DMS79 (cell line): ENCODE measurements around the gene SNTG2.

Source experiments
- DNase-seq: peaks from one replicate; lab custom pipeline; 2025; lab: John Stamatoyannopoulos, UW

SNTG2 gene

DNA sequence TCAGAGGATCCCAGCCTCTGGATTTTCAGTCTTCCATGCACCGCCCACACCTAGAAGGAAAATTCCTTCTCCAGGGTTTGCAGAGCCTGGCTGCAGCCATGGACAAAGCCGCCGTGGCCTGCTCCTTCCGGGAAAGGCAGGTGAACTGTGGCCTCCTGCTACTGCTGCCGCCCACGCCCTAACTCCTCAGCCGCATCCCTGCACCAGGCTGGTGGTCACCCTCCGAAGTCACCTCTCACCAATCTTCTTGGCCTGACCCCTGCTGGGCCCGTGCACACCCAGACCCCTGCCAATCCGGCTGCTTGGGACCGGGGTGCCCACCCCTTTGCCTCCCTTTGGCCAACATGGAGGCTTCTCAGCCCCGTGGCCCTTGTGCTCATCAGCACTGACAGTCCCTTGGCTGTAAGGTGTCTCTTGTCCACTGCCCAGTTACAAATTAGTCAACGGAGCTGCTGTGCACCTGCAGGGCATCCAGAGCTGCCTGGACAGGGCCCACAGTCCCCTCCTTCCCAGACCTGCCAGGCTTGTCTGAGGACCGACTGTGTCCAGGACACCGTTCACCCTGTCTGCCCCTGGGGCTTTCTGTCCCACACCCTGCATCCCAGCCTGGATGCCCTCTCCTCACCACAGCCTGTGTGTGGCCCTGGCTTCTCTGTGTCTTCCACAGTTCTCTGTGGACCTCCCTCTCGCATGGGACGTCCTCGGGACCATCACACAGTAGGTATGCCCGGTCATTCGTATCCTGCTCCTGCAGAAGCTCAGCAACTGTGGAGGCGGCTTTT, 332.6 kb downstream of the SNTG2 start:
- DNase-seq = no peak

- no peak for DNase-seq
Observed at GRCh38 chr2:1283871-1284270, 333.2 kb downstream of the SNTG2 start.

DNA sequence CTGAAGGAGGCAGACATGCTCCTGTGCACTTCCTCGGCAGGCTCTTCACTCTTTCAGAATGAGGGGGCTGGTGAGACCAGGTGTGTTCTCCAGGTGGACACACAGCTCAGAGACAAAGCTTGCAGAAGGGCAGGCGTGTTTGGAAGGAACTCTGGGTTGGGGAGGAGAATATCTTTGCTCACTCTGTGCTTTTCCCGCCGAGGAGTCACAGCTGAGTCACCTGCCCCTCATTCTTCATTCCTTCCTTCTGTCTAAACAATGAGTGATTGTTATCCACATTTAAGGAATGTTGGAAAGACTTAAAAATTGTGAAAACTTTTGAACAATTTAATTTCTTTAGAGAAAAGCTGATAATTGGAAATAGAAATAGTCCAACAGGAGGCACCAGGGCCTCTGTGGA, 336.3 kb downstream of the SNTG2 start:
- DNase-seq = no peak

DNA sequence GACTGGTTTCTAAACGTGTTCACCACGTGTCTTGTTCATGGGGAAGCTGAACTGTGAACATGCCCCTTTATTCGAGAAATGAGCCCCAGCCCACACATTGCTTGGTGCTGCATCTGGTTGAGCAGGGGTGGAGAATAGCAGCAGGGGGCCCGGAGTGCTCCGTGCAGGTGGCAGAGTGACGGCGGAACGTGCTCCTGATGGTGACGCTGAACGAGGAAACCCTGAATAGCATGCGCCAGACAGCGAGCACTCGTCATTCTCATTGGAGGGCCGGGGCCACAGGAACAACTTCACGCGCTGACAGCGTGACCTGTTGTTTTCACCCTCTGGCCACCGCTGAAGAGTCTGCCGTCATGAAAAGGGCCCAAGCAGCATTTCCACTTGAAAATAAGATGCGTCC, 336.8 kb downstream of the SNTG2 start:
- DNase-seq = no peak

DNA sequence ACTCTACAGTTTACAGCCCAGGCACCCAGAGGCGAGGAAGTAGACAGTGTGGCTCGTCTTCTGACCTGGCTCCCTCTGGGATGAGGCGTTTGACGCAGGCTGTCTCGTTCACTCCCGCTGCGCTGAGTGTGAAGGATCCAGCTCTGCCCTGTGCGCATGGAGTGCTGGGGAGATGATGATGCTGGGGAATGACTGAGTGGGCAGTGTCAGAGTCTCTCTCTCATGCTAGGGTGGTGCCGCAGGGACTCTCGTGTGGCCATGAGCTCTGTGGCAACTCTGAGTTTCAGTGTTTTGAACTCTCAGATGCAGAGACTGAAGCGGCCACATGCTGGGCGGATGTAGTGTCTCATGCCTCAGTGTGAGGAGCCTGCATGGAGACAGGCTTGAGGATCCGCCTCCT, 344.3 kb downstream of the SNTG2 start:
- DNase-seq = no peak

DNA sequence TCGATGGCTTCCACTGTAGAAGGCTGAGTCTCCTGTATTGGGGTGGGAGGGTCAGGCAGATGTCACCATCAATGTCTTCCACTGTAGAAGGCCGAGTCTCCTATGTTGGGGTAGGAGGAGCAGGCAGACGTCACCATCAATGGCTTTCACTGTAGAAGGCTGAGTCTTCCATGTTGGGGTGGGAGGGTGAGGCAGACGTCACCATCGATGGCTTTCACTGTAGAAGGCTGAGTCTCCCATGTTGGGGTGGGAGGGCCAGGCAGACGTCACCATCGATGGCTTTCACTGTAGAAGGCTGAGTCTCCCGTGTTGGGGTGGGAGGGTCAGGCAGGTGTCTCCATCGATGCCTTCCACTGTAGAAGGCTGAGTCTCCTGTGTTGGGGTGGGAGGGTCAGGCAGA, 345.1 kb downstream of the SNTG2 start:
- no peak for DNase-seq

DNA sequence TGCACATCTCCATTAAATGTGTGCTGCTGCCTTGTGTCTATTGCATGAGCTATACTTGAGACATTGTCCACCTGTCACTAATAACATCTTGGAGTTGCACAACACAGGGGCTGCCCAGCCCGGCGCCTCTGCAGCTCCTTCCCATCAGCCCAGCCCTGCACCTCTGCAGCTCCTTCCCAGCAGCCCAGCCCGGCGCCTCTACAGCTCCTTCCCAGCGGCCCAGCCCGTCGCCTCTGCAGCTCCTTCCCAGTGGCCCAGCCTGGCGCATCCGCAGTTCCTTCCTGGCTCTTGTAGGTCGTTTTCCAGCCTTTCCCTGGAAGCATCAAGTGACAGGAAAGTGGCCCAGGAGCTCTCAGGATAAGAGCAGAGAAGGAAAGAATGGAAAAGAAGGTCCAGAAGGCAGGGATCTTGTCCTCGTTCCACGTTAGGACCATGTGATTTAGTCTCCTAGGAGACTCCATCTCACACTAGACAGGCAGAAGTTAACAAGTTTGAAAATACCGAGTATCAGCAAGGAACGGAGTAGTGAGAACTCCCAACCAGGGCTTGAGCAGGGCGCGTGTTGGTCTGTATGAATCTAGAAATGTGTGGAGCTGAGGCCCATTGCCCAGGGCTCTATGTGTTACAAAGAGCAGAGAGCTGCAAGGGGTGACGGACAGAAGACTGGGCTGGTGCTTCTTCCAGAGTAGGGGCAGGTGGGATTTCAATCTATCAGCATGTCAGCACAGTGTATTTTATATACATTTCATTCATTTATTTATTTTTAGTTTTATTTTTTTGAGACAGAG, 346.9 kb downstream of the SNTG2 start:
- no peak for DNase-seq

GRCh38 chr2:1299043-1299442, 348.4 kb downstream of the SNTG2 start:
- no peak for DNase-seq

GRCh38 chr2:1300284-1300683, 349.6 kb downstream of the SNTG2 start:
- DNase-seq = no peak

DNA sequence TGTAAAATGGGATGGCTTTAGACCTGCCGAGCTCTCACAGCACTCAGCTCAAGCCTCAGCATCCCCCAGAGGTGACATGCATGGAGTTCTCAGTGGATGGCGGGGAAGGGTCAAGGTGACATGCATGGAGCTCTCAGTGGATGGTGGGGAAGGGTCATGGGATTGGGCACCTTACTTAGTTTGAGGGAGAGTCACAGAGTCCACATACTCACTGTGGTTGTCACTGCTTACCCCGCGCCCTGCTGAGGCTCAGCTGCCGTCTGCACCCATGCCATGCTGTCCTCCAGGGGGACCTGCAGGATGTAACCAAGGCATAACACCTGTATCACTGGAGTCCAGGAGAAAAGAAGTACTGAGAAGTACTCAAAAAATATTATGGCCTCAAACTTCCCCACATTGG, 350.4 kb downstream of the SNTG2 start:
- no peak for DNase-seq

DNA sequence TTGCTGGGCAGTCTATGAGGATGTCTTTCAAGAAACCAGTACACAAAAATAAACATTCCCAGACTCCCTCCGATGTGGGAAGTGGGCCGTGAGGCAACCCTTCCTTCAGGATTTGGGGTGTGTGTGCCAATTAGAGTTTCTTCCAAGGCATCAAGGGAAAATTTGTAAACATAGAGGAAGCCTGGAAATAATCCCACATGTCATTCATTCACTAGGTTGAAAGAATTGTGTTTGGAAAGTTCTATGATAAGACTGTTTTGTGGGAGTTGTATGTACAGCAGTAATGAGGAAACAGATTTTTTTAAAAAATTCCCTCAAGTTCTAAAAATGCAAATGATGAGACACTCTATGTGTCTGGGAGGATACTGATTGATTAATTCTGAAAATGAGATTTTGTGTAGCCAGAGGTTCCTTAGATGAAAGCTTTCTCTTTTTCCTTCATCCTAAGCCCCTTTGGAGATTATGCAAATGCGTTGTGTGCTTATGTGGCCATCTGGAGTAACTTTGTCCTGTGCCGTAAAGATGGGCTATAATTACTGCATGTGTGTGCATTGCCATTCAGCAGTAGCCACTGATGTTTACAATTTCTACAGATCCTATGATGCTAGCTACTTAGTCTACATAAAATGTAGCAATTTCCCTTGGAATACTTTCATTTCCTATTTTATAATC, 354.8 kb downstream of the SNTG2 start:
- no peak for DNase-seq

- DNase-seq = no peak
Observed at GRCh38 chr2:1306014-1306686, 355.5 kb downstream of the SNTG2 start.

DNA sequence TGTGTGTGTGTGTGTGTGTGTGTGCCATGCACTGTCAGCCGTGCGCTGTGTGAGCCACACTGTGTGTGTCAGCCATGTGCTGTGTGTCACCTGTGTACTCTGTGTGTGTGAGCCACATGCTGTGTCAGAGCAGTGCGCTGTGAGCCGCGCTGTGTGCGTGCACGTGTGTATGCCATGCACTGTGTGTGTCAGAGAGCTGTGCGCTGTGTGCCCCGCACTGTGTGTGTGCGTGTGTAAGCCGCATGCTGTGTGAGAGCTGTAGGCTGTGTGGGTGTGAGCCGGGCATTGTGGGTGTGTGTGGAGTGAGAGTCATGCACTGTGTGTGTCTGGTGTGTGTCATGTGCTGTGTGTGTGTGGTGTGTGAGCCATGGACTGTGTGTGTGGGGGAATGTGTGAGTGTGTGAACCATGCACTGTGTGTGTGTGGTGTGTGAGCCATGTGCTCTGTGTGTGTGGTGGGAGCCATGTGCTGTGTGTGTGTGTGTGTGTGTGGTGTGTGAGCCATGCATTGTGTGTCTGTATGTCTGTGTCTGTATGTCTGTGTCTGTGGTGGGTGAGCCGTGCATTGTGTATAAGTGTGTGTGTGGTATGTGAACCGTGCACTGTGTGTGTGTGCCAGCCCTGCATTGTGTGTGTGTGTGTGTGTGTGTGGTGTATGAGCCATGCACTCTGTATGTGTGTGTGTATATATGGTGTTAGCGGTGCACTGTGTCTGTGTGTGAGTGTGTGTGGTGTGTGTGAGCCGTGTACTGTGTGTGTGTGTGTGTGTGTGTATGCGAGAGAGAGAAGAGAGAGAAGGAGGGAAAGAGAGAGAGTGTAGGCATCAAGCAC, 356.3 kb downstream of the SNTG2 start:
- DNase-seq = no peak

DNA sequence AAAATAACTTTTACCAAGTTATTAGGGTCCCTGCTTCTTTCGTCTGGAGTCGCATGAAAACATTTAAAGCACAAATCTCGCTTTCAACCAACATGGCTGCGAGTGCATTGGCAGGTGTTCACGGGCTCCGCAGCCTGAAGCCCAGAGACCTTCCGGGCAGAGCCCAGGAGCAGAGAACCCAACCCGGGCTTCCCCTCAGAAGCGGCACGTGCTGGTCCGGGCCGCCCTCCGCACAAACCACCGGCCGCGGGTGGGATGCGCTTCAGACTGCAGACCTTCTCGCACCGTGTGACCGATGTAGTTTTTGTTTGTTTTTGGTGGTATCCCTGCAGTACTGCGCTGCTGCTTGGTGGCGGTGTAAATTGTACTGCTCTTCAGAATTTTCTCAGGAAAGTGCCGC, 357.0 kb downstream of the SNTG2 start:
- no peak for DNase-seq

- DNase-seq = no peak
Observed at GRCh38 chr2:1308678-1309077, 358.0 kb downstream of the SNTG2 start.

DNA sequence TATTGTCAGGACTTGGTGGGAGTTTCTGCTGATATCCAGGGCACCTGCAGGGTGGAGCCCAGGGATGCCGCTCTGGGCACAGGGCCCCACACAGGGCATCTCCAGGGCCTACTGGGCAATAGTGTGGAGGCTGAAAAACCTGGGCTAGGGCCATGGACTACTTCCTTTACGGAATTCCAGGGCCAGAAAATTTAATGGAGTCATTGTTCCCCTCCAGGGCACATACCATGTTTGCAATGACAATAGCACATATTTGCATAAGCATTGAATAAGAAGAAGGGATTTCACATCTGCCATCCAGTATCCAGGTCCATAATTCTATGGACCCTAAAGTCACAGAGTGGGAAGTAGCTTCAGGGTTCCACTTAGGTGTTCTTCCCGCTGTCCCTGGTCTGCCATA, 358.9 kb downstream of the SNTG2 start:
- DNase-seq = no peak

DNA sequence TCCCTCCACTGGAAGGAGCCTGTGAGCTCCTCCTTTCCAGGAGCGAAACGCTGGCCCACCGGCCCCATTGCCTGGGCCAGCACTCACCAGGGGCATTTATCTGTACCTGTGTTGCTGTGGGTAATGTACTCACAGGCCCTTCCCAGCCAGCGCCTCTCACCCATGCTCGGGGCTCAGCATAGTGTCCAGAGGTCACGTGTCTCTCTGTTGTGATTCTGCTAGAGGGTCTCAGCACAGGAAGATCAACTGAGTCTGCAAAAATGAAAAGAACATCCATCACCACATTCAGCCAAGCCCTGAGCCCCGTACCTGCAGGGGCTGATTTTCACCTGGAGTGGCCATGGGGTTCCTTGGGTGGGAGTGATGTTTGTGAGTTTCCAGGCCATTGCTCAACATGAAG, 359.6 kb downstream of the SNTG2 start:
- DNase-seq = no peak

DNA sequence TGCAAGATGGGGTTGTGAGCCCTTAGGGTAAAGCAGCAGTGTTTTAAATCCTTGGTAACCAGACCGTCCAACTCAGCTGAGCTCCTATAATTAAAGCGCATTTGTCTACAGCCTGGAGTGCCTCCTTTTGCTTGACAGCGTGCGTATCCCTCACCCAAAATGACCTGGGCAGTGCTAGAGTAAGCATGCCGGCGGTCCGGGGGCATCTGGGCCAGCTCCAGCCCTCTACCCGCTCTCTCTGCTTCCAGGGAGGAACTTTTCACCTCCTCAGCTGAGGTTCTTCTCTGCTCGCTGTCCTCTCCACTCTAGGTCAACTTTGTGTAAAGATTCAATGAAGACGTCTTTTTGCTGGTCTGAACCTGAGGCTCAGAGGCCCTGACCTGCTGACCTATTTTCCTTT, 360.2 kb downstream of the SNTG2 start:
- no peak for DNase-seq

- no peak for DNase-seq
Observed at GRCh38 chr2:1313240-1313924, 362.7 kb downstream of the SNTG2 start.

DNA sequence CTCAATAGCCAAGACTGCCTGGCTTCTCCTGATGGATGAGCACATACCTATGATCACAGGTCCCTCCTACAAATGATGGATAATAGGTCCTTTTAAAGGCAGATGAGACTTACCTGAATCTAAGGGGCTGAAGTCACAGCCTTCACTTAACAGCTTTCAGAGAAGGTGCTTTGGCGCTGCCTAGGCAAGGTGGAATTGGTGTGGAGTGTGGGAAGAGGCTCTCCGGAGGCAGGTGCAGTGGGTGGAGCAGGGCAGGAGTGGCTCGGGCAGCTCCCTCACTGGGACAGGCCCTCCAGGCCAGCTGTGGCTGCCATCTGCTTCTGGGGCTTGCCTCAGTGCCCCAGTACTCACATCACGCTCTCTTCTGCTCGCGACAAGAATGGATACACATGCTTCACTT, 363.6 kb downstream of the SNTG2 start:
- no peak for DNase-seq
